Right atrium auricular region (tissue), 2 donors: ENCODE results near the gene KLF14. TPM values are rescaled to one million over a fixed set of nuclear protein-coding genes. Genes with fewer than 3 reads are reported as not detected.

Experiments used
- DNase-seq: peaks from one replicate; pipeline ENCODE4 v3.0.0-alpha.2; 2019; ENCODE audit warnings: low spot score
- H3K27ac ChIP-seq, 2 donors: fragments of 200-600 bp; sonication (generic); 1 replicate in 1 of 2; 2 replicates in 1 of 2; pipeline ENCODE4 v1.5.1; 2016 to 2019
- H3K27me3 ChIP-seq, 2 donors: fragments of 200-600 bp; sonication (generic); one replicate each; pipeline versions ENCODE4 v1.5.1 to v1.6.0; 2017 to 2019
- H3K36me3 ChIP-seq: fragments of 200-600 bp; sonication (generic); one replicate; pipeline ENCODE4 v1.5.1; 2016
- H3K4me1 ChIP-seq, 2 donors: fragments of 200-600 bp; sonication (generic); one replicate each; pipeline versions ENCODE4 v1.5.1 to v1.6.0; 2017 to 2019
- H3K4me3 ChIP-seq, 2 donors: fragments of 200-600 bp; sonication (generic); 1 replicate in 1 of 2; 2 replicates in 1 of 2; pipeline ENCODE4 v1.5.1; 2017 to 2019; ENCODE audit warnings: mild to moderate bottlenecking in 1 of 2, moderate library complexity in 1 of 2
- H3K9me3 ChIP-seq, 2 donors: fragments of 200-600 bp; sonication (generic); one replicate each; pipeline ENCODE4 v1.5.1; 2019
- total RNA-seq, 2 donors: library from RNA; depleted of rRNA; stranded (reverse); fragments of >200 nt; gene quantifications; one replicate each; pipeline ENCODE4 v1.1.0, GENCODE V29; 2016
- TF ChIP-seq, protein P1 (sequence below), 2 donors: fragments of 200-600 bp; sonication (generic); IDR thresholded peaks; one replicate each; pipeline ENCODE4 v1.5.1; 2019; ENCODE audit warnings: antibody characterized with exemption in 2 of 2

KLF14 gene
- total RNA-seq, 2 donors from 2014 or later, result 0.35 TPM; not detected in 1

DNA sequence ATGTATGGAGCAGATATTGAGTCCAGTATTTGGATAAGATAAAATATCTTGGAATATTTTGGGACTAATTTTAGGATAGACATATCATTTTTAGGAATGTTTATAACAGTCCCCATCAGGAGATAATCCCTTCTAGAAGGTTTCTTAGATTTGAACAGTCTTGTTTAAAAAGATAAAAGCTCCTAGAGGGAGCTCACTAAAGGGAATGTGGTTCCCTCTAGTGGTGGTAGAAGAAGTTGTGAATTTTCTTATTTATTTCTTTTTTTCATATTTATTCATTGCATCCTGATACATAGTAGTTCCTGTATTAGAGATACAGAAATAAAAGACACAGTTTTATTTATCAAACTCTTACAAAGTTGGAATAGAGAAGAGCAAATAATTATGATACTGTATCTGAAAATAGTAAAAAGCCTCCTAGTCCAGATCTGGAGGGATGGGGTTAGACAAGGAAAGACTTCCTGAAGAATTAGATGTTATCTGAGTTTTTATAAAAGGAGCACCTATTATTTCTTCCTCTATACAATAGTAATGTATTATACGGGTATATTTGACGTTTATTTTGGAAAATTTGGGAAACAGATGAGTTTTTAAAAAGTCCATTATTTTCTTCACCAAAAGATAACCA, 24.5 kb upstream of the KLF14 start:
- no peak overlapping the region for H3K4me3 ChIP-seq
- H3K27me3 ChIP-seq, result no peaks in the 10 kb centered on the region
- no peaks in the 10 kb centered on the region for H3K9me3 ChIP-seq
- TF ChIP-seq, protein P1, sequence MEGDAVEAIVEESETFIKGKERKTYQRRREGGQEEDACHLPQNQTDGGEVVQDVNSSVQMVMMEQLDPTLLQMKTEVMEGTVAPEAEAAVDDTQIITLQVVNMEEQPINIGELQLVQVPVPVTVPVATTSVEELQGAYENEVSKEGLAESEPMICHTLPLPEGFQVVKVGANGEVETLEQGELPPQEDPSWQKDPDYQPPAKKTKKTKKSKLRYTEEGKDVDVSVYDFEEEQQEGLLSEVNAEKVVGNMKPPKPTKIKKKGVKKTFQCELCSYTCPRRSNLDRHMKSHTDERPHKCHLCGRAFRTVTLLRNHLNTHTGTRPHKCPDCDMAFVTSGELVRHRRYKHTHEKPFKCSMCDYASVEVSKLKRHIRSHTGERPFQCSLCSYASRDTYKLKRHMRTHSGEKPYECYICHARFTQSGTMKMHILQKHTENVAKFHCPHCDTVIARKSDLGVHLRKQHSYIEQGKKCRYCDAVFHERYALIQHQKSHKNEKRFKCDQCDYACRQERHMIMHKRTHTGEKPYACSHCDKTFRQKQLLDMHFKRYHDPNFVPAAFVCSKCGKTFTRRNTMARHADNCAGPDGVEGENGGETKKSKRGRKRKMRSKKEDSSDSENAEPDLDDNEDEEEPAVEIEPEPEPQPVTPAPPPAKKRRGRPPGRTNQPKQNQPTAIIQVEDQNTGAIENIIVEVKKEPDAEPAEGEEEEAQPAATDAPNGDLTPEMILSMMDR (IDR thresholded peaks at IDR 0.05), result peak; percentile 52 to 77
- H3K4me1 ChIP-seq, result no peaks in the 10 kb centered on the region
- DNase-seq, result no peak
- no peak overlapping the region for H3K27ac ChIP-seq
- no peaks in the 10 kb centered on the region for H3K36me3 ChIP-seq

DNA sequence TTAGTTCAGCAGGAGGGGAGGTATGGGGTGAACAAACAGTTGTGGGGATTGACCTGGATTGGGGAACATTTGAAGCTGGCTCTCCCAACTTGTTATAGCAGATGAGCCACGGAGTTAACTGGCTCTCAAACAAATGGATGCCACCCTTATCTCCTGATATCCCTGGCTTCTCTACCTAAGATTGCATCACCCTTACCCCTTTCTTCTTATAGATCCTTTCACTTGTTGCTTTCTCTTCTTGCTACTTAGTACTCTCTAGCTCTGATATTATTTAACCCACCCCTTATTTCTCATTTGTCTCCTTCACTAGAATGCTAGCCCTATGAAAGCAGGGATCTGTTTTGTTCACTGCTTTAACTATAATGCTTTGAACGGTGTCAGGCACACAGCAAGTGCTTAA, 22.3 kb upstream of the KLF14 start:
- Histone ChIP-seq H3K36me3 (no peaks in the 10 kb centered on the region), H3K27me3 (no peaks in the 10 kb centered on the region), H3K4me3 (no peak overlapping the region), H3K9me3 (no peaks in the 10 kb centered on the region), H3K27ac (no peak overlapping the region), H3K4me1 (no peaks in the 10 kb centered on the region)
- TF ChIP-seq, protein P1 (IDR thresholded peaks at IDR 0.05), result no peak
- no peak for DNase-seq

DNA sequence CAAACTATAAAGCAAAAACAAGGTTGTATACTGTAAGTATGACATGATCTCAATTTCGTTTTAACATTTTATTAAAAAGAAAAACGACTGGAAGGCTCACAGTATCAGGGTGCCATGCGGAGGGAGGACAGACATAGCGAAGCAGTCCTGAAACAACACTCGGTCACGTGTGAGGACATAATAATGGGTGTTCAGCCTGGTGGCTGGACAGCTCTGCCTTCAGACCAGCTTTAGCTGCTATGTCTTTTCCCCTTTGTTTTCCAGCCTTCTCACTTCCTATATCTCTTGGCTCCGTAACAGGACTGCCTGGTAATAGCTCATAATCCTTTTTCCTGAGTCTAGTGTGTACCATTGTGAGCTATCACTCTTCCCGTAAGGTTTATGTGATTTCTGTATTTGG, 18.4 kb upstream of the KLF14 start:
- TF ChIP-seq, protein P1 (IDR thresholded peaks at IDR 0.05), result no peak
- Histone ChIP-seq H3K27me3 (no peaks in the 10 kb centered on the region), H3K4me1 (no peaks in the 10 kb centered on the region), H3K27ac (no peak overlapping the region), H3K36me3 (no peaks in the 10 kb centered on the region), H3K4me3 (no peak overlapping the region), H3K9me3 (no peaks in the 10 kb centered on the region)
- DNase-seq, result no peak

DNA sequence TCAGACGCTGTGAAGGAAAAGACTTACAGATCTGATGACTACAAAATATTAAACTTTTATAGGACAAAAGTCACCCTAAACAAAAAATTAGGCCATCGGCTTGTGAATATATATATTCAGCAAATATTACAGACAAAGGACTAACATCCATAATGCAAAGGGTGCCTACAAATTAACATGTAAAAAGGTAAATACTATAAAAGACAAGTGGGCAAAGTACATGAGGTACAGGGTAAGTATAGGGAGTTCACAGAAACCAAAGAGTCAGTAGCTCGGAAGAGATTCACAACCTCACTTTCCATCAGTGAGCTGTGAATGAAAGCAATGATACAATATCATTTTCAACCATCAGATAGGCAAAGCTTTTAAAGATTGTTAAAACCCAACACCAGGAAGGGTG, 16.7 kb upstream of the KLF14 start:
- TF ChIP-seq, protein P1 (IDR thresholded peaks at IDR 0.05), result no peak
- Histone ChIP-seq H3K4me1 (no peaks in the 10 kb centered on the region), H3K36me3 (no peaks in the 10 kb centered on the region), H3K27me3 (no peaks in the 10 kb centered on the region), H3K27ac (no peak overlapping the region), H3K9me3 (no peaks in the 10 kb centered on the region), H3K4me3 (no peak overlapping the region)
- DNase-seq, result no peak

DNA sequence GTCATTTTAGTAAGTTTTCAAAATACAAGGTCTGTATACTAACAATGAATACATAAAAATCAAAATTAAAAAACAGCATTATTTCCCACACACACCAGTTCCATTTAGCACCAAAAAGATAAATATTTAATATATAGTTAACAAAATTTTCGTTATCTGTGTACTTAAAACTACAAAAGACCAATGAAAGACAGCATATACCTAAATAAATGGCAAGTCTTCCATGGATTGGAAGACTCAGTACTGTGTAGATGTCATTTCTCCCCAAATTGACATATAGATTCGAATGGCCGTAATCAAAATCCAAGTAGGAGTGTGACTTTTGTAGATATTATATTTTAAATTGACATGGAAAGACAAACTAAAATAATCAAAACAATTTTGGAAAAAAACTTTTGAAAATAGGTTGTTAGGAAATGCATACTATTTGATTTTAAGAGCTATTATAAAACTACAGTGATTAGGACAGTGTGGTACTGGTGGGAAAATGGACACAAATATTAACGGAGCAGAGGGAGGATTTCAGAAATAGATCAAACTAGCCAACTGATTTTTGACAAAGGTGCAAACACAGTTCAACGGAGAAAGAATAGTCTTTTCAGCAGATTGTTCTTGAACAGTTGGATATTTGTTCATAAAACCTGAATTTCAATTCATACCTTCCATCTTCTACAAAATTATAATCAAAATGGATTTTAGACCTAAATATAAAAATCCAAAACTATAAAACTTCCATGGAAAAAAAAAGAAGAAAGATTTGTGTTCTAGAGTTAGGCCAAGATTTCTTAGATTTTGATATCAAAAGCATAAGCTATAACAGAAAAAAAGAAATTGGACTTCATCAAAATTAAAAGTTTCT, 14.8 kb upstream of the KLF14 start:
- no peak overlapping the region for H3K4me3 ChIP-seq
- H3K36me3 ChIP-seq, result no peaks in the 10 kb centered on the region
- no peaks in the 10 kb centered on the region for H3K4me1 ChIP-seq
- H3K27ac ChIP-seq, result no peak overlapping the region
- TF ChIP-seq, protein P1 (IDR thresholded peaks at IDR 0.05), result no peak
- no peaks in the 10 kb centered on the region for H3K27me3 ChIP-seq
- H3K9me3 ChIP-seq, result no peaks in the 10 kb centered on the region
- no peak for DNase-seq
